GM12891 (cell line): ENCODE measurements around the gene DIP2C.

ENCODE experiments used
- DNase-seq: peaks from one replicate; pipeline ENCODE4 v3.0.0; 2011; ENCODE audit warnings: low spot score; ENCODE audit not compliant: insufficient read length
- FAIRE-seq: peaks from 2 replicates; lab custom pipeline; 2011; peaks lifted over from hg19 to GRCh38; lab: Jason Lieb, UNC
- PAX5 ChIP-seq: IDR thresholded peaks from 2 replicates; pipeline ENCODE4 v1.6.1; 2011; ENCODE audit warnings: low read length, moderate library complexity, mild to moderate bottlenecking; ENCODE audit not compliant: insufficient read depth, severe bottlenecking
- POLR2A ChIP-seq: IDR thresholded peaks from 2 replicates; pipeline ENCODE4 v1.6.1; 2011; ENCODE audit warnings: low read depth, low read length, control low read depth
- POLR2AphosphoS5 ChIP-seq: IDR thresholded peaks from 2 replicates; pipeline ENCODE4 v1.6.1; 2011; ENCODE audit warnings: low read depth, low read length, control low read depth
- POU2F2 ChIP-seq: IDR thresholded peaks from 2 replicates; pipeline ENCODE4 v1.6.1; 2011; ENCODE audit warnings: low read depth, mild to moderate bottlenecking, control low read depth, low read length, moderate library complexity
- SPI1 ChIP-seq: IDR thresholded peaks from 2 replicates; pipeline ENCODE4 v1.6.1; 2011; ENCODE audit warnings: low read depth, low read length, control low read depth
- TAF1 ChIP-seq: IDR thresholded peaks from 2 replicates; pipeline ENCODE4 v1.6.1; 2011; ENCODE audit warnings: low read depth, low read length, control low read depth

Gene DIP2C

DNA sequence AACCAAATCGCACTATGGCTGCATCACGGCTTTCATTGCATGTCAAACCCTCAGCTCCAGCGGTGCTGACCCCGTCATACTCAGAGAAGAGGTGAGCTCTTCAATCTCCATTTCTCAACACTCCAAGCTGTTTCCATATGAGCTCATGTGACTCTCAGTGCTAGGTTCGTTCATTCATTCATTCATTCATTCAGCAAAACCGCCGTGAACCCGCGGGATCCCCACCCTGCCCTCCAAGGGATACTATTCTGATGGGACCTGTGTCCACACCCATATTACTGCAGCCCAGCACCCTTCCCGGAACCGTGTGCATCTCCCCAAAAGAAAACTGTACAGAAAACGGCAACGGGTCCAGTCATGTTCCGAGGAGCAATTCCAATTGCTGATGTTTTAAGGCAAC lies 184.7 kb downstream of the DIP2C start:
- FAIRE-seq (no peak), DNase-seq (no peak)
- no peak for TF ChIP-seq SPI1
- no peak for TF ChIP-seq POU2F2
- no peak for TF ChIP-seq POLR2A
- TF ChIP-seq PAX5 = no peak
- TF ChIP-seq POLR2AphosphoS5 = no peak
- TF ChIP-seq TAF1 = no peak

DNA sequence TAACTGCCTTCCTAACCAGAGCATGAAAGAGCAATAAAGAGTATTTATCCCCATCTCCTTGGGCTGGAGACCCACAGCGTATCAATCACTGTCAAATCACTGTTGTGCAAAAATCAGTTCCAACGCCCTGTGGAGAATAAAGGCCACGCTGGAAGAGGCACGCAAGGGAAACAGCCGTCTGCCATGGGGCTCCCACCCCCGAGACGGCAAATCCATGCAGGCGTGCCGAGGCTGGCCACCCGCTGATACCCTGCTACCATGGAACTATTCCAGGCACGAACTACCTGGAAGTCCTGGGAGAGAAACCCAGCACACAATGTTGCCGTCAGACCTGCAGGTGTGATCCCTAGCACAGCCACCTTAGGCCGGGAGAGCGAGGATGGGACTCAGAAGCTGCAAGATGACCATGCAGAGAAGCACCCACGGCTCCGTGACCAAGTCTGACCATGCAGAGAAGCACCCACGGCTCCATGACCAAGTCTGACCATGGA lies 185.3 kb downstream of the DIP2C start:
- FAIRE-seq (no peak), DNase-seq (no peak)
- TF ChIP-seq TAF1 (no peak), POU2F2 (no peak), POLR2AphosphoS5 (no peak)

DNA sequence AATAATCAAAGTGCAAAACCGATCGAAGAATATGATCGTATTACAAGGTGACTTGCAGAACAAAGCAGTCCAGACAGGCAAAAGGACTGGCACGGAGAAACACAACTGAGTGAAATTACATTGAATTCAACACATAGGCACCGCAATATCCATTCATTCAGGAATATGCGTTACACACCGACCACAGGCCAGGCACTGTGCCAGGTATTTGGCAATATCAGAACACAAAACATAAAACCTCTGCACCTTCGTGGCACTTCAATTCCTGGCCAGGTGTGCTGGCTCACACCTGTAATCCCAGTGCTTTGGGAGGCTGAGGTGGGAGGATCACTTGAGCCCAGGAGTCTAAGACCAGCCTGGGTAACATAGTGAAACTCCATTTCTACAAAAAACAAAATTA lies 187.9 kb downstream of the DIP2C start:
- TF ChIP-seq POLR2A = no peak
- no peak for TF ChIP-seq PAX5
- no peak for TF ChIP-seq TAF1
- no peak for TF ChIP-seq POLR2AphosphoS5
- no peak for TF ChIP-seq POU2F2
- TF ChIP-seq SPI1 = no peak
- FAIRE-seq = no peak
- DNase-seq = no peak

DNA sequence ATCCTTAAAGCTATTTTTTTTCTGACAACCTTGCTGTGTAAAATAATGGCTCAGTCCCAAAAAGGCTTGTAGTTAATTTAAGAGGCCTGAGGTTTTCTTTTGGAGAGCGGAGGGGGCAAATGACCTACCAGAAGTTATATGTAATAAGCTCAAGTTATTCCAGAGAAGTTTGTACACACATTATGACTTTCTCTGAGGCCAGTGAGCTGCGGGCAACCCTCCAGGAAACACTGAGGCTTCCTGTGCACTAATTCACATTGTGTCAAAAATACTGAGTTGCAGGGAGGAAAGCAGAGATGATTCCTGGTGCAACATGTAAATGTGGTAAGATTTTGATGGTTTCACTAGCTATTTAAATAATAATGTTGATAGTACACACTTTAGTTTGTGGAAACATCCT lies 188.6 kb downstream of the DIP2C start:
- DNase-seq (no peak), FAIRE-seq (no peak)
- no peak for TF ChIP-seq PAX5

DNA sequence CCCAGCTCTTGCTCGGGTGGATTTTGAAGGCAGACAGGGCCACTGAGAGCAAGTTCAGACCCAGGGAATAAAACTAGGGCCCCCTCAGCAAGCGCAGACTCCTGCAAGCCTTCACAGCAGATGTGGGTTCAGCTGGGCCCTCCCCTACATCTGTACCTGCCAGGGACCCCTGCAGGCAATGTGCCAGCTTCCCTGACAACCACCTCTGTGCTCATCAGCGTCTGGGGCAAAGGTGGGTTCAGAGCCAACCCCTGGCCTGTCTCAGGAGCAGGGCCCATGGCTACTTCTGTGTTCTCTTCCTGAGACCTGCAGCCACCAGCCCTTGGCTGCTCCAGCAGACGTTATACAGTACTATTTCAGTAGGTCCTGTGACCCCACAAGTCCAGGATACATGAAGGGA lies 189.5 kb downstream of the DIP2C start:
- DNase-seq (no peak), FAIRE-seq (no peak)
- TF ChIP-seq POLR2AphosphoS5 (no peak), PAX5 (no peak), TAF1 (no peak), POU2F2 (no peak), POLR2A (no peak), SPI1 (no peak)

DNA sequence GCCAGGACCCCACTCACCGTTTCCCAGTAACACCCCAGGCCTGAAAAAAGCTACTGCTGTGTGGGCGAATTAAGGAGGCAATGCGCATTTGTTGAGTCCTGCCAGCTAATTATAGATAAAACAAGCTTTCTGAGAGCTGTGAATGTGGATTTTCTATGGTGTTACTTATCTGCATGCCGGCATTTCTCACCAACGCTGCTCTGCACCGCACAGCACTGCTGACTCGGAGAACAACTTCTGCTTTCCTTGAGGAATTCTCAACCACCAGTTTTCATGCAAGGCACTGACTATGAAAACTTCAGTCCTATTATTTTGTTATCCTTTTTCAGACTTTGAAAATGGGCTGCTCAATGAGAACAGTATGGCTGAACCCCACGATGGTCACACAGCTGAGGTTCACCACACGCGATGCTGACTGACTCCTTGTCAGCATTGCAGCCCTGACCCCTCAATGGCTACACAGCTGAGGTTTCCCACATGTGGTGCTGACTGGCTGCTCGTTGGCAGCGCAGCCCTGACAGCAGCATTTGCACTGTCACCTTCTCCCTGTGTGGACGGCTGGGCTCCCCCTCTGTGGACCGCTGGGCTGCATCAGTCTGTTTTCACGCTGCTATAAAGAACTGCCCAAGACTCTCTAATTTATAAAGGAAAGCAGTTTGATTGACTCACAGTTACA lies 190.6 kb downstream of the DIP2C start:
- FAIRE-seq (no peak), DNase-seq (no peak)
- TF ChIP-seq SPI1 (no peak), PAX5 (no peak), POLR2A (no peak), TAF1 (no peak)

DNA sequence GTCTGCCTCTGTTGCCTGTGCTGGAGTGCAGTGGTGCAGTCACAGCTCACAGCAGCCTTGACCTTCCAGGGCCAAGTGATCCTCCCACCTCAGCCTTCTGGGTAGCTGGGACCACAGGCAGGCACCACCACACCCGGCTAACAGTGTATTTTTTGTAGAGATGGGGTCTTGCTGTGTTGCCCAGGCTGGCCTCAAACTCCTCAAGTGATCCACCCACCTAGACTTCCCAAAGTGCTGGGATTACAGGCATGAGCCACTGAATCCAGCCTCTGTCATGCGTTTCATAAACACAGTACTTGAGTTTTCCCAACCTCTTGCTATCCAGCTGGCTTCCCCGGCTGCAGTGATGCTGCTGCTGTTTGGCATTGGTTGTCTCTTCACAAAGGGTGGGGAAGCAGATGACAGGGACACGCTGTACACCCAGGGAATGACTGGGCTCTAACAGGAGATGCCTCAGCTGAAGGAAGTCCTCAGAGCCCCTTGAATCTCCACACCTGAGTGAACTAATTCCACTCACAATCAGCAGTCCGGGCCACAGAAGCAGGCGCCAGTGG lies 191.5 kb downstream of the DIP2C start:
- TF ChIP-seq PAX5 (no peak), SPI1 (no peak), TAF1 (no peak), POLR2AphosphoS5 (no peak), POLR2A (no peak), POU2F2 (no peak)
- FAIRE-seq (no peak), DNase-seq (no peak)

DNA sequence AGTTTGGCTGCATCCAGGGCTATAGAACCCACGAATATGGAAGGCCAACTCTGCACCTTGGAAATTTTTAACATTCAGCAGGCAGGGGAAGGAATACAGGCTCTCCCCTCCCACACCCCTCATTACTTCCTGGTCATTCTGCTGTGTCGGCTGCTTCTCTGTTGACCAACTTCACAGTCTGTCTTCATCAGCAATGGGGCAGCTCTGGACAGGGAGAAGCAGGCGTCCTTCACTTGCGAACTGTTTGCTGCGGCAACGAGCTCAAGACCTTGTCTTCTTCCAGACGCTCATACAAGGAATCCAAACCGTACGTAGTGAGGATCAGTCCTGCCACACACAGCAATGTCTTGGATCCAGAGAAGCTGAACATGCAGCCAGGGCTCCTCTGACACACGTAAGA lies 192.2 kb downstream of the DIP2C start:
- no peak for DNase-seq

DNA sequence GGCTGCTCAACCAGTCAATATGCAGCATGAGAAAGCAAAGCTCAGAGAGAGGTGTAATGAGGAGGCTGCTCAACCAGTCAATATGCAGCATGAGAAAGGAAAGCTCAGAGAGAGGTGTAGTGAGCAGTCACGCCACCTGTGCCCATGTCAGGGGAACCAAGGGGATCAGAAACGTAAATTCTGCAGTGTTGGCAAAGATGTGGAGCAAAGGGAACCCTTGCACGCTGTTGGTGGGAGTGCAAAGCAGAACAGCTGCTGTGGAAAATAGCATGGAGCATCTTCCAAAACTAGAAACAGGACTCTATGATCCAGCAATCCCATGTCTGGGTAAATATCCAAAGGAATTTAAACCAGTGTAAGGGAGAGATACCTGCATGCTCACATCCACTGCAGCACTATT lies 194.9 kb downstream of the DIP2C start:
- no peak for TF ChIP-seq POLR2AphosphoS5
- no peak for TF ChIP-seq SPI1
- no peak for TF ChIP-seq PAX5
- TF ChIP-seq TAF1 = no peak
- TF ChIP-seq POU2F2 = no peak
- TF ChIP-seq POLR2A = no peak
- no peak for DNase-seq
- no peak for FAIRE-seq

More for the DNA sequence above, 192.2 kb downstream of the DIP2C start:
- TF ChIP-seq PAX5 = no peak
- TF ChIP-seq POLR2A = no peak
- TF ChIP-seq TAF1 = no peak
- no peak for TF ChIP-seq POU2F2
- no peak for TF ChIP-seq SPI1
- TF ChIP-seq POLR2AphosphoS5 = no peak
- no peak for FAIRE-seq

DNA sequence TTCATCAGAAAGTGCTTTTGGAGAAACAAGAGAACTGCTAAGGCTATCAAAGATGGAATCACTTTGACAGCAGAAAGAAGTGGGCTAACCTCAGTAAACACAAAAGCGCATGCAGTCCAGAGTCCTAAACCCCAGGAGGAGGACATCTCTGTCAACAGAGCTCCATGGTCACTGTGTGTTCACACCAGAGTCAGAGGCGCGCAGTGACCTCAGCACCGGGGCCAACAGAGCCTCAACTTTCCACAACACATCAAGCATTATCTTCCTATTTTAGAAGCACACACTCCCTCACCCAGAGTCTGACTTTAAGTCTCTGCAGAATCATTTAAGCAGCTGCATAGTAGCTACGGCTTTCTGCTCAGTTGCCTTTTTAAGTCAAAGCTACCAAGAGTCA lies 195.3 kb downstream of the DIP2C start:
- no peak for DNase-seq
- TF ChIP-seq PAX5 = no peak
- no peak for TF ChIP-seq POLR2AphosphoS5
- no peak for TF ChIP-seq POU2F2
- TF ChIP-seq TAF1 = no peak
- TF ChIP-seq SPI1 = no peak
- TF ChIP-seq POLR2A = no peak
- FAIRE-seq = no peak
